ENCODE measurements around the gene USP32. TPM values are rescaled to one million over a fixed set of nuclear protein-coding genes. Genes with fewer than 3 reads are reported as not detected.
"Not testable (repeated sequence)": the region's sequence is repeated elsewhere in the genome, so short reads cannot be mapped to it uniquely, and the experiment has no call there.

The USP32 gene
- total RNA-seq, 1 experiment from 2014 or later, result 32.3 TPM

GRCh38 chr17:60174767-60175166 is 217.2 kb downstream of the USP32 start:
- DNase-seq; H2AFZ ChIP-seq; CTCF ChIA-PET; H3K36me3 ChIP-seq (ENCODE audit: low read depth); H3K4me2 ChIP-seq; H4K20me1 ChIP-seq (ENCODE audit: insufficient read depth); H3K27me3 ChIP-seq (ENCODE audit: insufficient read depth, low read depth); H3K9me3 ChIP-seq (ENCODE audit: insufficient read depth, low read depth); H3K79me2 ChIP-seq (ENCODE audit: low read depth); H3K27ac ChIP-seq; H3K4me3 ChIP-seq; H3K4me1 ChIP-seq (replicated peaks; ENCODE audit: insufficient read depth); H3K9me2 ChIP-seq (ENCODE audit: insufficient read depth); intact Hi-C loops (cut with micrococcal nuclease; ENCODE audit: unreplicated experiment); H3F3A ChIP-seq (ENCODE audit: insufficient read depth, low read depth); BruUV-seq (replicated peaks); POLR2A ChIA-PET (ENCODE audit: unreplicated experiment): not testable (repeated sequence)
- TF ChIP-seq, protein P1, sequence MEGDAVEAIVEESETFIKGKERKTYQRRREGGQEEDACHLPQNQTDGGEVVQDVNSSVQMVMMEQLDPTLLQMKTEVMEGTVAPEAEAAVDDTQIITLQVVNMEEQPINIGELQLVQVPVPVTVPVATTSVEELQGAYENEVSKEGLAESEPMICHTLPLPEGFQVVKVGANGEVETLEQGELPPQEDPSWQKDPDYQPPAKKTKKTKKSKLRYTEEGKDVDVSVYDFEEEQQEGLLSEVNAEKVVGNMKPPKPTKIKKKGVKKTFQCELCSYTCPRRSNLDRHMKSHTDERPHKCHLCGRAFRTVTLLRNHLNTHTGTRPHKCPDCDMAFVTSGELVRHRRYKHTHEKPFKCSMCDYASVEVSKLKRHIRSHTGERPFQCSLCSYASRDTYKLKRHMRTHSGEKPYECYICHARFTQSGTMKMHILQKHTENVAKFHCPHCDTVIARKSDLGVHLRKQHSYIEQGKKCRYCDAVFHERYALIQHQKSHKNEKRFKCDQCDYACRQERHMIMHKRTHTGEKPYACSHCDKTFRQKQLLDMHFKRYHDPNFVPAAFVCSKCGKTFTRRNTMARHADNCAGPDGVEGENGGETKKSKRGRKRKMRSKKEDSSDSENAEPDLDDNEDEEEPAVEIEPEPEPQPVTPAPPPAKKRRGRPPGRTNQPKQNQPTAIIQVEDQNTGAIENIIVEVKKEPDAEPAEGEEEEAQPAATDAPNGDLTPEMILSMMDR (conservative IDR thresholded peaks at IDR 0.05), result 0 out of 2 replicates have a peak, but pooled peaks have one; percentile 36

DNA sequence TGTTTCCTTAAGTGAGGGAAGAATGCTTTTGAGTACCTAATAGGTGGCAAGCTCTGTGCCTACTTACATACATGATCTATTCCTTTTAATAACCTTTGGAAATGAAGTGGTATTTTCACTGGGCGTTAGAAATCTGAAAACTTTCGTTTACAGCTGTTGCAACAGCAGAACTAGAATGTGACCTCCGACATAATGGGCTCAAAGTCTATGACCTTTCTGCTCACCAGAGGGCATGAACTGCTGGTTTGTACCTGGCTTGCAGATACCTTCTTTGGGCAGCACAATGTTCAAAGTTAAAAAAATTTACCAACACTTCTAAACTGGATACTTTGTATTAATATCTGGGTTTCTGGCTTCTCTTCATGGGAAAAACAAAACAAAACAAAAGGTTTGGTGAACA is 217.9 kb downstream of the USP32 start:
- no peaks in the 10 kb centered on the region for H3K9me3 ChIP-seq (ENCODE audit: insufficient read depth, low read depth)
- POLR2A ChIA-PET (ENCODE audit: unreplicated experiment), result no interaction called here
- DNase-seq, result no peak
- intact Hi-C loops (cut with micrococcal nuclease; ENCODE audit: unreplicated experiment), result no loop called here
- H4K20me1 ChIP-seq (ENCODE audit: insufficient read depth), result no peaks in the 10 kb centered on the region
- no peak overlapping the region for H3K4me3 ChIP-seq
- CTCF ChIA-PET, result no interaction called here
- no peaks in the 10 kb centered on the region for H3K27me3 ChIP-seq (ENCODE audit: insufficient read depth, low read depth)
- H3K4me1 ChIP-seq (replicated peaks; ENCODE audit: insufficient read depth), result no peaks in the 10 kb centered on the region; the same call in 1 of the 2 replicates
- TF ChIP-seq, protein P1 (conservative IDR thresholded peaks at IDR 0.05), result no peak
- no peak for TF ChIP-seq EZH2 (IDR thresholded peaks at IDR 0.05; ENCODE audit: low read depth)
- no peak overlapping the region for H2AFZ ChIP-seq
- BruUV-seq (replicated peaks), result no TSS peak
- H3K36me3 ChIP-seq (ENCODE audit: low read depth), result no peaks in the 10 kb centered on the region
- H3K79me2 ChIP-seq (ENCODE audit: low read depth), result no peaks in the 10 kb centered on the region
- H3K9me2 ChIP-seq (ENCODE audit: insufficient read depth), result no peaks in the 10 kb centered on the region
- no peaks in the 10 kb centered on the region for H3F3A ChIP-seq (ENCODE audit: insufficient read depth, low read depth)
- H3K4me2 ChIP-seq, result no peak overlapping the region
- no peak overlapping the region for H3K27ac ChIP-seq

GRCh38 chr17:60173304-60173819 is 218.6 kb downstream of the USP32 start:
- no peaks in the 10 kb centered on the region for H3F3A ChIP-seq (ENCODE audit: insufficient read depth, low read depth)
- CTCF ChIA-PET, result no interaction called here
- intact Hi-C loops (cut with micrococcal nuclease; ENCODE audit: unreplicated experiment), result no loop called here
- H3K4me1 ChIP-seq (replicated peaks; ENCODE audit: insufficient read depth), result peaks cover 5% of the 10 kb centered on the region
- no peak overlapping the region for H2AFZ ChIP-seq
- TF ChIP-seq, protein P1 (conservative IDR thresholded peaks at IDR 0.05), result no peak
- TF ChIP-seq EZH2 (IDR thresholded peaks at IDR 0.05; ENCODE audit: low read depth), result no peak
- H3K27me3 ChIP-seq (ENCODE audit: insufficient read depth, low read depth), result no peaks in the 10 kb centered on the region
- H3K4me2 ChIP-seq, result no peak overlapping the region
- no peak overlapping the region for H3K27ac ChIP-seq
- POLR2A ChIA-PET (ENCODE audit: unreplicated experiment), result no interaction called here
- no TSS peak for BruUV-seq (replicated peaks)
- H3K9me3 ChIP-seq (ENCODE audit: insufficient read depth, low read depth), result no peaks in the 10 kb centered on the region
- no peak overlapping the region for H3K4me3 ChIP-seq
- H3K9me2 ChIP-seq (ENCODE audit: insufficient read depth), result no peaks in the 10 kb centered on the region
- no peaks in the 10 kb centered on the region for H3K79me2 ChIP-seq (ENCODE audit: low read depth)
- DNase-seq, result no peak
- no peaks in the 10 kb centered on the region for H3K36me3 ChIP-seq (ENCODE audit: low read depth)
- H4K20me1 ChIP-seq (ENCODE audit: insufficient read depth), result no peaks in the 10 kb centered on the region
